GDM1 (cell line): Measurements from ENCODE around the gene CDH8.
"Not testable (repeated sequence)": the region's sequence is repeated elsewhere in the genome, so short reads cannot be mapped to it uniquely, and the experiment has no call there.

ENCODE experiments used
- DNase-seq: peaks from one replicate; lab custom pipeline; 2025; lab: John Stamatoyannopoulos, UW

CDH8 gene

DNA sequence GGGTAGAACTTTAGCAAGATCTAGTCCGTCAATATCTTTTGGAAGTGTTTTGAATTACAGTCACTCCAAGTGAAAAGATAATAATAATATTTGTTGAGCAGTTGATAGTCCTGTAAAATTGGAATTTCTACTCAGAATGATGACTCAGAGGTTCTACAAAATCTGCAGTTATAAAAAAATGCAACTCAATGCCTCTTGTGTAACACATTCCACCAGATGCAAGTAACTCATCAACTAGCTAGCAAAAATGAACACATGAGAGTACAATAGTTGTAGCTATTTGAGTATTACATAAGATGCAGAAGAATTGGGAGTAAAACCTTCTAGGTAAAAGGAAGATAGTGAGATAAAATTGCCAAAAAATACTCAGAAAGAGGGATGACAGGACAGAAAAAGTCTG is 177.2 kb downstream of the CDH8 start:
- no peak for DNase-seq

GRCh38 chr16:61842666-61843065 is 193.6 kb downstream of the CDH8 start:
- no peak for DNase-seq

GRCh38 chr16:61836804-61837393 is 199.3 kb downstream of the CDH8 start:
- no peak for DNase-seq

DNA sequence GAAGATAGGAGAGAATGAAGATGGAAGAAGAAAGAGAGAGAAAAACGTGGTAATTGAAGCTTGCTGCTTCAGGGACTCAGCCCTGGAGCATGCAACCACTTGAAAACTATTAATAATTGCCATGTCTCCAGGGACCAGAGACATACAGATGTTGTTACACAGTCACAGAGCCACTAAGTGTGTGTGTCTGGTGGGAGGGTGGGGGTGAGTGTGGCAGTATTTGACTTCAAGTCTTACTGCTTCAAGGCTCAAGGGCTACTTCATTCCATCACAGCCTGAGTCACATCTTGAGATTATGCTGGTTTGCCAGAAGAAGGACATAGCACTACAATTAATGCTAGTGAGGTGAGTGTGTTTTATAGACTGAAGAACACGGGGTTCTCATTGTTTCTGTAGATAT is 202.2 kb downstream of the CDH8 start:
- no peak for DNase-seq

DNA sequence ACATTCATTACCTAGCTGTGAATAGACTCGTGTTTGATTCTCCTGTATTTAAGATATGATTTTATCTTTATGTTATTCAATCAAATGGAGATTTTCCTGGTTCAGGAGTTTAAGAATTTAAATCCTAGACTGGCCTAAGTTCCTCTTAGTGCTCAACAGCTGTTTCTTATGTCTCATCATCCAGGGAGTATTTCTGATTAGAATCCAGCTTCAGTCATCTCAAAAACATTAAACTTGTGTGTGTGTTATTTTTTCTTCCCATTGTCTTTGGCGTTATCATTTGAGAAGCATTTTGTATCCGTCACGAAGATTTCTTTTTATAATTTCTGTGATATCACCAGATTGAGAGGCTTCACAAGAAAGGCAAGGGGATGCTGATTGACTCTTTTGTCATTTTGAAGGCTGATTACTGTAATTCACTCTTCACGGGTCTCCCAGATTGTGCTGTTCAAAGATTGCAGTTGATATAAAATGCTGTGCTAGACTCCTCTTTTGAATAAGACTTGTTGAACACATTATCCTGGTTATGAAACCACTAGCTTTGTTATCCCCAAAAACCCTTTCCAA is 204.8 kb downstream of the CDH8 start:
- DNase-seq = no peak

DNA sequence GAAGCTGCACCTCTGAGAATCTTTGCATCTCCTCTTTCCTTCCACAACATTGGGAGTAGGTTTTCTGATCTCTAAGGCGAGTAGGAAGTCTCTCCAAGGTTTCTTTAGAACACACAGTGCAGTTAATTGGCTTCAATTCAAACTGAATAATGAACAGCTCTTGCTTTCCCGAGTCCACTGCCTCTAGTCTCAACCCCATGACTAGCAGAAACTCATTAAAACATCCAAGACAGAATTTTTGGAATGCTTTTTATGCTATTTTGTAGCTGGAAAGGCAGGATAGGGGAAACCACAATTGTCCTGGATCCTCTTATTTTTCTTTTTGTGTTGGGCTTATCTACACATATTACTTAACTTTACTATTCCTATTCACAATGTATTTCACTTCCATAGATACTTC is 206.6 kb downstream of the CDH8 start:
- no peak for DNase-seq

DNA sequence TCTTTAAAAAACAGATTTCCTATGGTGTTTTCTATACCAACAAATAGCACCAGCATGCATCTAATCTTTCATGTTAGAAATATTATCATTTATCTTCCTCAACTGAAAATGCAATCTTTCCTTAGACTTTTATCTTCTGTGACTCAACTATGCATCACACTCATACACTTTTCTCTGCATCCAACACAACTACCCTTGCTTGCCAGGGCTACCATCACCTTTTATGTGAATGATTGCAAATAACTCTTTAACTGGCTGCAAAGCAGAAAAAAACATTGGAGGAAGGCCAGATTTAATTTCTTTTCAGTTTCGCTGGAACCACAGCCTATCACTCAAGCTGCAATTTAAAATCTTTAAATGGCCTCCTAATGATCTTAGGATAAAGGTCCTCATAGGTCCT is 212.9 kb downstream of the CDH8 start:
- DNase-seq = no peak

DNA sequence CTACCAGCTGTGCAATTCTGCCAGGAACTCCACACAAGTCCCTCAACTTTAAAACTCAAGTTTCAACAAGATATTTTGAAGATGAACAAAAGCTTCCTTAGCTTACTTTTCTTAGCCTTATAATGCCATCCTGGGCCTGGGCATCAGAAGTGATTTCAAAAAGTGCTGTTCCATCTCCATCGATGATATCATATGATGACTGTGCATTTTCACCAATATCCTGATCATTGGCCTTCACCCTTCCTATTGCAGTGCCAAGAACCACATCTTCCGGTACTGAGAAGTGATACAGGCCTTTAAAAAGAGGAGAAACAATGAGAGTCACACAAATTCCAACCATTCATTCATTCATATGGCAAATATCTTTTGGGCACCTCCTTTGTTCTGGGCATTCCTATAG is 215.4 kb downstream of the CDH8 start:
- no peak for DNase-seq

DNA sequence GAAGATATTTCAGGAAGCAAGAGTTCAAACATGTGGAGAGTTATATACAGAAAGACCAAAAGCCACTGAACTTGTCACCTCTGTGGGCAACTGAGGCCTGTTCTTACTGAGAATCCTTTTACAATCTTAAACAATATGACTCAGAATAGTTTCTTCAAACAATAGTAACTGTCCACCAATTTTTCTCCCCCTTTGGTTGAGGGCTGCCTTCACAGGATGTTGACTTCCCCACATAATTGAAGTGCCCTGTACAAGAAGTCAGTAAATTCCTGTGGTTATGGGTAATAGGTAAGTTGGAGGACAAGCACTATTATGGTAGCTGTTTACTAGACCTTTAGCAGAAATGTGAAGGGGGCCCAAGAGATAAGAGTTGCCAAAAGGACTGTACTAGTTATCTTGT is 215.8 kb downstream of the CDH8 start:
- DNase-seq = no peak

GRCh38 chr16:61818850-61819249 is 217.4 kb downstream of the CDH8 start:
- DNase-seq = no peak

GRCh38 chr16:61817583-61818278 is 218.5 kb downstream of the CDH8 start:
- no peak for DNase-seq

DNA sequence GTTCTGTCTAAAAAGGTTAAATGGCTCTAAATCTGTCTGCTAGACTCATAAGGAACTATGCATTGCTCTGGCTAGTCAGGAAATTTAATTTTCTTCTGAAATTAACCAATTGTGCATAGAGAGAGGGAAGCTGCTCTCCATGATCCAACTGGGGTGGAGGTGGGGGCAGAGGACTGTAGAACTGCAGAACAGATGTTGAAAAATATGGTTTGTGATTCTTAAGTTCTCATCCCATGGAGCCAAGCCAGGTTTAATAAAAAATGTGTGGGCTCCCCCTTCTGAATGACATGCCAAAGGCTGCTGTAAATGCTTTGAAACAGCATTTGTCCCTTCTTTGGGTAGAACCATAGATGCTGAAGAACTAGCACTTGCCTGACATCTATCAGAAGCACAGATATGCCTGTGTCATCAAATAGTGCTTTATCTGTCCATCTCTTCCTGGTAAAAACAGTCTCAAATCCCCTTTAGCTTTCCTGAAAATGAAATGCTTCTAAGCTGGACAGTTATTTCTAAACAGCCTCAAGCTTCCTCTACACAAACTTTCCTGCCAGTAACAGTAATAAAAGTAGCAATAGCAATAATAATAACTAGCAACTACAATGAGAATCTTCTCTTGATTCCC is 221.4 kb downstream of the CDH8 start:
- no peak for DNase-seq

DNA sequence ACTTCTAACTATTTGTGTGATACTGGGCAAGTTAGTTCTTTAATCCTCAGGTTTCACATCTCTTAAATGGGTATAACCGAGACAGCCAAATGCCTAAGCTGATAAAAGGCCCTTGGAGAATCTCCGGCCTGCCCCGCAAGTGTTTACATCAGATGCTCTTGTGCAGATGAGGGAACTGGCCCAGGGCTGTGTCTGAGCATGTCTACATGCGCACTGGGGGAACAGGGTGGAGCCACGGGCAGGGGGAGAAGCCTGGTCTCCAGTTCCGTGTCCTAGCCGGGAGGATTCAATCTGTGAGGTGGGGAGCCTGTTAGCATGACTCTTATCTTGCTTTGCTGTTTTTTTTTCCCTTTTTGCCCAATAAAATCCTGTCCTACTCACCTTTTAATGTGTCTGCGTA is 222.9 kb downstream of the CDH8 start:
- DNase-seq = no peak

DNA sequence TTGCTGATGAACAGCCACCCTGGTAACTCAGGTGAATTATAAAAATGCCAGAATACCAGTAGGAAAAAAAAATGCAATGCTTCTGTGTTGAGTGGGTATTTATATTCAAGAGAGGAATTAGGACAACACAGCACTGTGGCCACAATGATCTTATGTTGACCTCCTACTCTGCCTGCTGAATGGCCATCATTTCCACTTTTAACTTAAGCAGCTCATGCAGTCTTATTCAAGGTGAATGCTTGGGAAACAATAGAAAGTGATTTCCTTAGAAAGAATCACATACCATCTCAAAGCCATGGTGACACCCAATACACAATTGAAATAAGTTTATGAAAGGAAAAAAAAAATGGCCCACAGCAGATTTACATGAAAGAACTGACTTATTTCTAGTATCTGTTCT is 224.0 kb downstream of the CDH8 start:
- no peak for DNase-seq

- no peak for DNase-seq
Measured at GRCh38 chr16:61807551-61807950, 228.7 kb downstream of the CDH8 start.

GRCh38 chr16:61801217-61801616 is 235.0 kb downstream of the CDH8 start:
- DNase-seq = not testable (repeated sequence)

- DNase-seq = no peak
Measured at GRCh38 chr16:61798741-61799140, 237.5 kb downstream of the CDH8 start.

DNA sequence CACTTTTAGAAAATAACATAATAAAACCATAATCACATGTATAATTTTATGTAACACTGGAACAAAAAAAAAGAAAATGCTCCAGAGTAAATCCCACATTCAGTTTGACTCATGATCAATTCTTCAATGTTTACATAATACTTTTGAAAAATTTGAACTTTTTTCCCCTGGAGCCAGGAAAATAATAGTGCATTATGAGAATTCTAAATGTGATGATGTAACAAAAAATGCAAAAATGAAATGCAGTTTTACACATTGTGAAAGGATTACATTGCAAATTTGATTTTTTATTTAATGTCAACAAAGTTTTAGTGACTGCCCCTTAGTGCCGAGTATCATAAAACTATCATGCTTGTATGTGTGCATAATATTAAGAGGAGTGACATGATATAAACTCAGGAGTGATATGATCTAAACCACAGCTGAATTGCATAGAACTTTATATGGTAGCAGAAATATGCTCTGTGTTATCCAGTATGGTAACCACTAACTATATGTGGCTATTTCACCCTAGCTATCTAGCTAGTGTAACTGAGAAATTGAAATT is 238.2 kb downstream of the CDH8 start:
- no peak for DNase-seq

- no peak for DNase-seq
Measured at GRCh38 chr16:61797296-61797795, 238.9 kb downstream of the CDH8 start.

GRCh38 chr16:61792194-61792909 is 243.9 kb downstream of the CDH8 start:
- DNase-seq = no peak

- DNase-seq = no peak
Measured at GRCh38 chr16:61791464-61791863, 244.8 kb downstream of the CDH8 start.

GRCh38 chr16:61781855-61782254 is 254.4 kb downstream of the CDH8 start:
- not testable (repeated sequence) for DNase-seq
